GM12875 (cell line): ENCODE measurements around the gene IL18R1.

ENCODE experiments used
- H3K4me3 ChIP-seq: one replicate; pipeline ENCODE4 v1.5.1; 2011; ENCODE audit warnings: low read depth, low read length, control low read depth
- CTCF ChIP-seq: IDR thresholded peaks from 2 replicates; pipeline ENCODE4 v1.5.1; 2011; ENCODE audit warnings: low read depth, mild to moderate bottlenecking, control low read depth, inconsistent platforms, low read length, moderate library complexity, borderline replicate concordance; ENCODE audit not compliant: insufficient read depth

The IL18R1 gene

GRCh38 chr2:102334486-102334885, 21.1 kb upstream of the IL18R1 start:
- no peak for TF ChIP-seq CTCF

DNA sequence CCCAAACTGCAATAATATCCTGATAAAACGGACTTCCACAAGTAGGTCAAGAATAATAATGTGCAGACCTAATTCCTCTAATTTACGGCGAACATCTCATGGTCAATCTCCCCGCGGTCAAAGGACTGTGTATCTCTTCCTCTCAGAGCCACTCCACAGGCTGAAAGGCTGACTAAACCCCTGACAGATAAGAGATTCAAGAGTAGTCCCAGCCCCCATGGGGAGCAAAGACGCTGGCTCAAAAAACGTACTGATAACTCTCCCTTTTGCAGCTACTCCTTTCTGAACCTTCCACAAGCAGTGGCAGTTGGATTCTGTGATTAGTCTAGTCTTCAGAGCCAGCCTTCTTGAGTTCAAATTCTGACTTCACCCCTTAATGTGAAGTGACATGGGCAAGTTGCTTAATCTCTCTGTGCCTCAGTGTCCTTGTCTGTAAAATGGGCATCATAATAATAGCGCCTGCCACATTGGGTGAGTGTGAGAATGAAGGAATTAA, 19.7 kb upstream of the IL18R1 start:
- H3K4me3 ChIP-seq, result no peak overlapping the region
- no peak for TF ChIP-seq CTCF

More at GRCh38 chr2:102334486-102334885, 21.1 kb upstream of the IL18R1 start:
- H3K4me3 ChIP-seq, result no peak overlapping the region

DNA sequence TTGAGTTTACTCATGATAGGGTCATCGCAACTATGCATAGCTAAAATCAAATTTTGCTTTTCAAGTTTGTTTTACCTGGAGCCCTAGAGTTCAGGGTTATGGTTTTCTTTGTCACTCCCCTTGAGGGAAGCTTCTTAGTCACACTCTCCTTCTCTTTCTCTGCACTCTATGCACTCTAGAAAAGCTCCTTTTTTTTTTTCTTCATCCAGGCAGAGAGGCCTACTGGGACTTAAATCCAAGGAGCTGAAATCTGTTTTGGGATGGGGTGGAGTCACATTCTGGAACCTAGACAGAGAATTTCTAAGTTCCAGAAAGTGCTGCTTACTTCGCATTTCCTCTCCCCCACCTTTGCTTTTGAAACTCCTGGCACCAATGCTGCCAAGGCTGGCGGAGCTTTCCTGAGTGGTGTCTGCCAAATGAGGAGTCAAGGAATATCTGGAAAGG, 19.1 kb upstream of the IL18R1 start:
- no peak overlapping the region for H3K4me3 ChIP-seq
- no peak for TF ChIP-seq CTCF

- H3K4me3 ChIP-seq, result no peak overlapping the region
- no peak for TF ChIP-seq CTCF
Measured at GRCh38 chr2:102337012-102337411, 18.6 kb upstream of the IL18R1 start.

DNA sequence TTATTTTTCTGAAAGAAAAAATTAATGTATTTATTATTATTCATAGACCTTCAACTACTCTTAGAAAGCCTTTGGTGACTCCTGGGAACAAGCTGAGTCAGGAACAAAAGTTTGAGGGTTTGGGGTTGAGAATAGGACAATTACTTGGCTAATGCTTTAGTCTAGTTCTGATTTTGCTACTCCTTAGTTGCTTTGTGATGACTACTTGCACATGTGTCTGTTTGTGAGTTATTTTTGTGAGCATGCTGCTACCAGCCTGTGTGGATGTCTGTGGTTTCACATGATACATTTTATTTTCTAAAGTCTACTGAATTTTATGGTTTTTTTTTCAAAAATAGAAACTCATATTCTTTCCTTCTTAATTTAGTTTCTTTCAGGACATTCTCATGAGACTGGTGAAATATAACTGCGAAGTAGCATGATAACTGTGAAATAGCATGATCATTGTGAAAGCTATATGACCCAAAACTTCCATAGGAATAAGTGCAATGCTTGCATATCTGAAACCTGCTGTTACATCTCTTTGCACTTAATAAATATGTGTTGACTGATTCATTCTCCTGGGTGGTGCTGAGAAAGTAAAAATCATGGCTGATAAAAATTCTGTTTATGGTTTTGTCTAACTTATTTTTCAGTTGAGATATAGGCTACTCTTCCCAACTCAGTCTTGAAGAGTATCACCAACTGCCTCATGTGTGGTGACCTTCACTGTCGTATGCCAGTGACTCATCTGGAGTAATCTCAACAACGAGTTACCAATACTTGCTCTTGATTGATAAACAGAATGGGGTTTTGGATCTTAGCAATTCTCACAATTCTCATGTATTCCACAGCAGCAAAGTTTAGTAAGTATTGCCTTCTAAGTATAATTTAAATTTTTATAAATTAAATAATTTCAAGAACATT, 17.9 kb upstream of the IL18R1 start:
- no peak overlapping the region for H3K4me3 ChIP-seq
- no peak for TF ChIP-seq CTCF

GRCh38 chr2:102340778-102341177, 14.8 kb upstream of the IL18R1 start:
- H3K4me3 ChIP-seq, result no peak overlapping the region
- TF ChIP-seq CTCF, result no peak

DNA sequence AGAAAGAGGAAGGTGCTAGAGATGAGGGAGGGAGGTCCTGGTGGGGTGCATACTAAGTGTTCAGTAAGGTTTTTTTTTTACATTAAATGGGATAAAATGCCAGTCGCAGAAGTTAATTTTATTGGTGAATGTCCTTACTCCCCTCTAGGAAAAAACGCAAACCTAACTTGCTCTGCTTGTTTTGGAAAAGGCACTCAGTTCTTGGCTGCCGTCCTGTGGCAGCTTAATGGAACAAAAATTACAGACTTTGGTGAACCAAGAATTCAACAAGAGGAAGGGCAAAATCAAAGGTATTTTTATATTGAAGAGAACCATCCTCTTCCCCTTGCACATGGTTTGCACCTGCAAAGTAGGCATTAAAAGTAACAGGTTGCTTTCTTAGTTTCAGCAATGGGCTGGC, 12.7 kb upstream of the IL18R1 start:
- no peak overlapping the region for H3K4me3 ChIP-seq
- no peak for TF ChIP-seq CTCF
